NCI-H2196 treated with DMSO at 0.1 percent for 48 hours (cell line): ENCODE data around the gene CCBE1.

Experiments
- DNase-seq: peaks from one replicate; lab custom pipeline; 2025; ENCODE audit not compliant: unreplicated experiment; lab: John Stamatoyannopoulos, UW

The CCBE1 gene

GRCh38 chr18:59502274-59503175 is 194.7 kb downstream of the CCBE1 start:
- DNase-seq: no peak

- no peak for DNase-seq
Measured at GRCh38 chr18:59501920-59502273, 195.3 kb downstream of the CCBE1 start.

- no peak for DNase-seq
Measured at GRCh38 chr18:59500765-59501164, 196.5 kb downstream of the CCBE1 start.

- no peak for DNase-seq
Measured at GRCh38 chr18:59498506-59499086, 198.6 kb downstream of the CCBE1 start.

GRCh38 chr18:59492756-59493421 is 204.3 kb downstream of the CCBE1 start:
- DNase-seq: no peak

GRCh38 chr18:59488899-59489298 is 208.3 kb downstream of the CCBE1 start:
- no peak for DNase-seq

GRCh38 chr18:59485382-59485781 is 211.8 kb downstream of the CCBE1 start:
- DNase-seq: no peak

GRCh38 chr18:59484561-59485328 is 212.5 kb downstream of the CCBE1 start:
- DNase-seq: no peak

- DNase-seq: no peak
Measured at GRCh38 chr18:59484131-59484530, 213.1 kb downstream of the CCBE1 start.

GRCh38 chr18:59481436-59481835 is 215.8 kb downstream of the CCBE1 start:
- no peak for DNase-seq

GRCh38 chr18:59479776-59480175 is 217.4 kb downstream of the CCBE1 start:
- no peak for DNase-seq

- no peak for DNase-seq
Measured at GRCh38 chr18:59478591-59478990, 218.6 kb downstream of the CCBE1 start.

- DNase-seq: no peak
Measured at GRCh38 chr18:59477849-59478248, 219.4 kb downstream of the CCBE1 start.

GRCh38 chr18:59470561-59471121 is 226.6 kb downstream of the CCBE1 start:
- no peak for DNase-seq

- no peak for DNase-seq
Measured at GRCh38 chr18:59469463-59470180, 227.6 kb downstream of the CCBE1 start.

GRCh38 chr18:59468821-59469220 is 228.4 kb downstream of the CCBE1 start:
- DNase-seq: no peak

GRCh38 chr18:59467497-59467896 is 229.7 kb downstream of the CCBE1 start:
- no peak for DNase-seq

- no peak for DNase-seq
Measured at GRCh38 chr18:59466980-59467379, 230.2 kb downstream of the CCBE1 start.

- no peak for DNase-seq
Measured at GRCh38 chr18:59464486-59464885, 232.7 kb downstream of the CCBE1 start.

GRCh38 chr18:59461171-59461570 is 236.1 kb downstream of the CCBE1 start:
- no peak for DNase-seq
